GM12874 (cell line): Measurements from ENCODE around the gene HP1BP3.

ENCODE experiments used
- CTCF ChIP-seq: IDR thresholded peaks from 2 replicates; pipeline ENCODE4 v1.5.1; 2011; ENCODE audit warnings: low read depth, mild to moderate bottlenecking, control low read depth, low read length, moderate library complexity; ENCODE audit not compliant: insufficient read depth

Gene HP1BP3

GRCh38 chr1:20733360-20733975 lies 53.6 kb downstream of the HP1BP3 start:
- no peak for TF ChIP-seq CTCF

- peak; percentile 46 for TF ChIP-seq CTCF
These were observed 54.3 kb downstream of the HP1BP3 start, which contains the start of gene SH2D5 for GRCh38 chr1:20732588-20733359. SH2D5 (minus strand) TSS chr1:20732703; CDS start chr1:20728044, 4,659 bp downstream.

GRCh38 chr1:20732071-20732587 lies 55.0 kb downstream of the HP1BP3 start:
- TF ChIP-seq CTCF = no peak

GRCh38 chr1:20731057-20731991 lies 55.8 kb downstream of the HP1BP3 start:
- TF ChIP-seq CTCF = no peak

GRCh38 chr1:20730690-20731056 lies 56.4 kb downstream of the HP1BP3 start:
- no peak for TF ChIP-seq CTCF

- no peak for TF ChIP-seq CTCF
These were observed 57.0 kb downstream of the HP1BP3 start for GRCh38 chr1:20729990-20730689.
